Measurements from ENCODE around the gene RO60. TPM values are rescaled to one million over a fixed set of nuclear protein-coding genes. Genes with fewer than 3 reads are reported as not detected.
A peak's percentile ranks its signal among the peaks of the same experiment; 100 is the strongest.

The RO60 gene
- total RNA-seq, 1 experiment from 2014 or later = 86.4 TPM

DNA sequence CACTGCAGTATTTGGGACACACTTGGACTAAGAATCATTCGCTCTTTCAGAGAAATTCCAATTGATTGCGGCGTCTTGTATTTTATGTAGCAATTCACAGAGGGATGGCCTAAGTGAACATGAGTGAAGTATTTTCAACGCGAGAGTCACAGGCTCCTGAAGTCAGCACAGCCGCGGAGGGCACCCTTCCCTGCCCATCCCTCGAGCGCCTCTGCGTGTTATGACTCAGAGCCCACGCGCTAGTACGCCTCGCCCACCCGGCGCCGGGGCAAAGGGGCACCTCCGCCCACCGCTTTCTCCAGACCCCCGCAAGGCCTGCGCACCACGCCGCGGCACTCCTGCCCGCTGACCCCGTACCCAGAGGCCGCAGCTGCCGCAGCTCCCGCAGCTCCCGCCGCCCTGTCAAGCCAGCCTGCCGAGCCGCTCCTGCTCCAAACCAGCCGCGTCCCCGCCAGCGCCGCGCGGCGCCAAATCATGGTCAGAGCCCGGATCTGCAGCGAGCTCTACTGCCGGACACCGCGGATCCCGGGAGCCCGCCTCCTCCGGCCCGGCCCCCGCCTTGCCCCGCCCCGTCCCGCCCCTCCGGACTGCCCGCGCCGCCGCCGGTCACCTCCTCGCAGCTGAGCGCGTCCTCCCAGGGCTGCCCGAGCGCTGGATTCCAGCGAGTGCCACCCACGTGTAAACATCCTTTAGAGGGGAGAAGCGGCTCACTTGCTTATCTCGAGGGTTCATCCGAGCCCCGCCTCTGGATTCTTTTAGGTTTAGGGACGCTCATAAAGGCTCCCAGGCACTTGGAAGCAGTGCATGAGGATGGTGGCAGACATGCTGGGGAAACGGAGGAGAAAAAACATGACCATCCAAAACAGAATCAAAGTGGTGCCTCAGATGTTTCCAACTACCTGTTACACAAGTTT is 45.8 kb downstream of the RO60 start, which contains the start of gene GLRX2 (continued):
- TF ChIP-seq ESRRA (CRISPR knock-in tag; IDR thresholded peaks at IDR 0.05; ENCODE audit: borderline replicate concordance) (0 out of 2 replicates have a peak, but pooled peaks have one; percentile 53), JUN (CRISPR knock-in tag; IDR thresholded peaks at IDR 0.05) (no peak), AFF4 (CRISPR knock-in tag; IDR thresholded peaks at IDR 0.05; ENCODE audit: borderline replicate concordance) (no peak), ATF1 (CRISPR knock-in tag; IDR thresholded peaks at IDR 0.05) (no peak), FOXP1 (CRISPR knock-in tag; IDR thresholded peaks at IDR 0.05; ENCODE audit: borderline replicate concordance) (peak; percentile 63), RORB (CRISPR knock-in tag; IDR thresholded peaks at IDR 0.05) (no peak), E2F1 (CRISPR knock-in tag; IDR thresholded peaks at IDR 0.05) (no peak), NR1H2 (CRISPR knock-in tag; IDR thresholded peaks at IDR 0.05) (no peak), ZNF512 (CRISPR knock-in tag; IDR thresholded peaks at IDR 0.05; ENCODE audit: borderline replicate concordance) (no peak), CDX4 (CRISPR knock-in tag; IDR thresholded peaks at IDR 0.05; ENCODE audit: borderline replicate concordance) (no peak), GABPB1 (CRISPR knock-in tag; IDR thresholded peaks at IDR 0.05) (peak; percentile 43; the same call in 1 of the 2 replicates), ZBTB21 (CRISPR knock-in tag; IDR thresholded peaks at IDR 0.05; ENCODE audit: borderline replicate concordance) (no peak), KAT7 (CRISPR knock-in tag; IDR thresholded peaks at IDR 0.05; ENCODE audit: borderline replicate concordance) (no peak), NFYB (CRISPR knock-in tag; conservative IDR thresholded peaks at IDR 0.05; ENCODE audit: low read depth) (no peak), E2F4 (CRISPR knock-in tag; IDR thresholded peaks at IDR 0.05; ENCODE audit: borderline replicate concordance, low read depth) (peak; percentile 77; the same call in 1 of the 2 replicates), ZNF416 (CRISPR knock-in tag; IDR thresholded peaks at IDR 0.05) (0 out of 2 replicates have a peak, but pooled peaks have one; percentile 34), IRF2 (CRISPR knock-in tag; IDR thresholded peaks at IDR 0.05; ENCODE audit: borderline replicate concordance, low read depth) (no peak), ZNF396 (CRISPR knock-in tag; IDR thresholded peaks at IDR 0.05; ENCODE audit: borderline replicate concordance) (no peak), CREM (CRISPR knock-in tag; IDR thresholded peaks at IDR 0.05) (no peak)
- TF ChIP-seq, protein P1, sequence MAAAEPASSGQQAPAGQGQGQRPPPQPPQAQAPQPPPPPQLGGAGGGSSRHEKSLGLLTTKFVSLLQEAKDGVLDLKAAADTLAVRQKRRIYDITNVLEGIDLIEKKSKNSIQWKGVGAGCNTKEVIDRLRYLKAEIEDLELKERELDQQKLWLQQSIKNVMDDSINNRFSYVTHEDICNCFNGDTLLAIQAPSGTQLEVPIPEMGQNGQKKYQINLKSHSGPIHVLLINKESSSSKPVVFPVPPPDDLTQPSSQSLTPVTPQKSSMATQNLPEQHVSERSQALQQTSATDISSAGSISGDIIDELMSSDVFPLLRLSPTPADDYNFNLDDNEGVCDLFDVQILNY (CRISPR knock-in tag; IDR thresholded peaks at IDR 0.05) = peak; percentile 78; the same call in 1 of the 2 replicates
- TF ChIP-seq, protein P2, sequence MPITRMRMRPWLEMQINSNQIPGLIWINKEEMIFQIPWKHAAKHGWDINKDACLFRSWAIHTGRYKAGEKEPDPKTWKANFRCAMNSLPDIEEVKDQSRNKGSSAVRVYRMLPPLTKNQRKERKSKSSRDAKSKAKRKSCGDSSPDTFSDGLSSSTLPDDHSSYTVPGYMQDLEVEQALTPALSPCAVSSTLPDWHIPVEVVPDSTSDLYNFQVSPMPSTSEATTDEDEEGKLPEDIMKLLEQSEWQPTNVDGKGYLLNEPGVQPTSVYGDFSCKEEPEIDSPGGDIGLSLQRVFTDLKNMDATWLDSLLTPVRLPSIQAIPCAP (CRISPR knock-in tag; IDR thresholded peaks at IDR 0.05) = no peak
- TF ChIP-seq, protein P3, sequence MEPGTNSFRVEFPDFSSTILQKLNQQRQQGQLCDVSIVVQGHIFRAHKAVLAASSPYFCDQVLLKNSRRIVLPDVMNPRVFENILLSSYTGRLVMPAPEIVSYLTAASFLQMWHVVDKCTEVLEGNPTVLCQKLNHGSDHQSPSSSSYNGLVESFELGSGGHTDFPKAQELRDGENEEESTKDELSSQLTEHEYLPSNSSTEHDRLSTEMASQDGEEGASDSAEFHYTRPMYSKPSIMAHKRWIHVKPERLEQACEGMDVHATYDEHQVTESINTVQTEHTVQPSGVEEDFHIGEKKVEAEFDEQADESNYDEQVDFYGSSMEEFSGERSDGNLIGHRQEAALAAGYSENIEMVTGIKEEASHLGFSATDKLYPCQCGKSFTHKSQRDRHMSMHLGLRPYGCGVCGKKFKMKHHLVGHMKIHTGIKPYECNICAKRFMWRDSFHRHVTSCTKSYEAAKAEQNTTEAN (CRISPR knock-in tag; IDR thresholded peaks at IDR 0.05) = 0 out of 2 replicates have a peak, but pooled peaks have one; percentile 64
- TF ChIP-seq, protein P4, sequence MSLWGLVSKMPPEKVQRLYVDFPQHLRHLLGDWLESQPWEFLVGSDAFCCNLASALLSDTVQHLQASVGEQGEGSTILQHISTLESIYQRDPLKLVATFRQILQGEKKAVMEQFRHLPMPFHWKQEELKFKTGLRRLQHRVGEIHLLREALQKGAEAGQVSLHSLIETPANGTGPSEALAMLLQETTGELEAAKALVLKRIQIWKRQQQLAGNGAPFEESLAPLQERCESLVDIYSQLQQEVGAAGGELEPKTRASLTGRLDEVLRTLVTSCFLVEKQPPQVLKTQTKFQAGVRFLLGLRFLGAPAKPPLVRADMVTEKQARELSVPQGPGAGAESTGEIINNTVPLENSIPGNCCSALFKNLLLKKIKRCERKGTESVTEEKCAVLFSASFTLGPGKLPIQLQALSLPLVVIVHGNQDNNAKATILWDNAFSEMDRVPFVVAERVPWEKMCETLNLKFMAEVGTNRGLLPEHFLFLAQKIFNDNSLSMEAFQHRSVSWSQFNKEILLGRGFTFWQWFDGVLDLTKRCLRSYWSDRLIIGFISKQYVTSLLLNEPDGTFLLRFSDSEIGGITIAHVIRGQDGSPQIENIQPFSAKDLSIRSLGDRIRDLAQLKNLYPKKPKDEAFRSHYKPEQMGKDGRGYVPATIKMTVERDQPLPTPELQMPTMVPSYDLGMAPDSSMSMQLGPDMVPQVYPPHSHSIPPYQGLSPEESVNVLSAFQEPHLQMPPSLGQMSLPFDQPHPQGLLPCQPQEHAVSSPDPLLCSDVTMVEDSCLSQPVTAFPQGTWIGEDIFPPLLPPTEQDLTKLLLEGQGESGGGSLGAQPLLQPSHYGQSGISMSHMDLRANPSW (CRISPR knock-in tag; conservative IDR thresholded peaks at IDR 0.05; ENCODE audit: low read depth) = no peak
